Measurements from ENCODE around the gene APBA2.

- TF ChIP-seq CTCF (IDR thresholded peaks at IDR 0.05) (no peak), POLR2A (IDR thresholded peaks at IDR 0.05) (no peak)
Measured at GRCh38 chr15:29104566-29104880, 218.7 kb downstream of the APBA2 start.
